Sigmoid colon (tissue), 7 donors: Measurements from ENCODE around the gene LRRC38. TPM values are rescaled to one million over a fixed set of nuclear protein-coding genes. Genes with fewer than 3 reads are reported as not detected.
"Not testable (repeated sequence)": the region's sequence is repeated elsewhere in the genome, so short reads cannot be mapped to it uniquely, and the experiment has no call there.

Experiments used
- DNase-seq: peaks from one replicate; pipeline ENCODE4 v3.0.0-alpha.2; 2019
- H3K27ac ChIP-seq, 4 donors: fragments of 200-600 bp; sonication (generic); one replicate each; pipeline ENCODE4 v1.5.1; 2016 to 2019; ENCODE audit warnings: mild to moderate bottlenecking in 1 of 4
- H3K27me3 ChIP-seq, 3 donors: fragments of 200-600 bp; sonication (generic); one replicate each; pipeline ENCODE4 v1.5.1; 2019; ENCODE audit warnings: mild to moderate bottlenecking in 1 of 3
- H3K36me3 ChIP-seq, 4 donors: fragments of 200-600 bp; sonication (generic); one replicate each; pipeline ENCODE4 v1.5.1; 2016 to 2019
- H3K4me1 ChIP-seq, 4 donors: fragments of 200-600 bp; sonication (generic); one replicate each; pipeline ENCODE4 v1.5.1; 2017 to 2019
- H3K4me3 ChIP-seq, 4 donors: fragments of 200-600 bp; sonication (generic); one replicate each; pipeline ENCODE4 v1.5.1; 2017 to 2019; ENCODE audit warnings: mild to moderate bottlenecking in 2 of 4, moderate library complexity in 1 of 4
- H3K9me3 ChIP-seq, 4 donors: fragments of 200-600 bp in 3 of 4; sonication (generic) in 3 of 4; one replicate each; pipeline versions ENCODE4 v1.5.1 to v1.6.1; 2013 to 2019
- EP300 ChIP-seq, 4 donors: sonication (generic); formaldehyde crosslinking; IDR thresholded peaks; one replicate each; pipeline ENCODE4 v1.6.1; 2017; ENCODE audit warnings: antibody characterized with exemption in 4 of 4
- POLR2A ChIP-seq, 2 donors: fragments of 450-650 bp; IDR thresholded peaks; one replicate each; pipeline ENCODE4 v1.6.1; 2016; ENCODE audit warnings: antibody characterized with exemption in 2 of 2, mild to moderate bottlenecking in 2 of 2, moderate library complexity in 2 of 2
- POLR2AphosphoS5 ChIP-seq, 4 donors: sonication (generic); formaldehyde crosslinking; IDR thresholded peaks; one replicate each; pipeline ENCODE4 v1.6.1; 2017; ENCODE audit warnings: antibody characterized with exemption in 4 of 4
- whole genome bisulfite sequencing, 2 donors: extraction: QIAGEN DNeasy Blood & Tissue Kit; methylation state at CpG; one replicate each; pipeline ENCODE4 v1.1.7; 2013; 5-methylcytosine and 5-hydroxymethylcytosine counted together
- intact Hi-C: fragments of 100-400 bp; cut with DNase I; formaldehyde crosslinking; loops from one replicate; pipeline ENCODE4 v1.15.1; 2023
- polyA plus RNA-seq, 3 donors: library from polyadenylated mRNA; stranded (reverse); fragments of 200-250 nt; gene quantifications; one replicate each; pipeline ENCODE4 v1.2.3, GENCODE V29; 2013
- total RNA-seq, 4 donors: library from RNA; depleted of rRNA; stranded (reverse); fragments of >200 nt; gene quantifications; one replicate each; pipeline ENCODE4 v1.1.0, GENCODE V29; 2016
- TF ChIP-seq, protein P1 (sequence below), 4 experiments: fragments of 450-650 bp in 3 of 4; fragments of 200-600 bp in 1 of 4; IDR thresholded peaks; one replicate each; pipeline ENCODE4 v1.5.1; 2016 to 2019; ENCODE audit warnings: antibody characterized with exemption in 4 of 4, mild to moderate bottlenecking in 3 of 4, moderate library complexity in 2 of 4
- donor health status: healthy with polysubstance abuse.
- donor health status: Bipolar disorder and iron deficiency.
- donor health status: healthy.

LRRC38 gene
- total and polyA plus RNA-seq, 7 donors, result not detected

DNA sequence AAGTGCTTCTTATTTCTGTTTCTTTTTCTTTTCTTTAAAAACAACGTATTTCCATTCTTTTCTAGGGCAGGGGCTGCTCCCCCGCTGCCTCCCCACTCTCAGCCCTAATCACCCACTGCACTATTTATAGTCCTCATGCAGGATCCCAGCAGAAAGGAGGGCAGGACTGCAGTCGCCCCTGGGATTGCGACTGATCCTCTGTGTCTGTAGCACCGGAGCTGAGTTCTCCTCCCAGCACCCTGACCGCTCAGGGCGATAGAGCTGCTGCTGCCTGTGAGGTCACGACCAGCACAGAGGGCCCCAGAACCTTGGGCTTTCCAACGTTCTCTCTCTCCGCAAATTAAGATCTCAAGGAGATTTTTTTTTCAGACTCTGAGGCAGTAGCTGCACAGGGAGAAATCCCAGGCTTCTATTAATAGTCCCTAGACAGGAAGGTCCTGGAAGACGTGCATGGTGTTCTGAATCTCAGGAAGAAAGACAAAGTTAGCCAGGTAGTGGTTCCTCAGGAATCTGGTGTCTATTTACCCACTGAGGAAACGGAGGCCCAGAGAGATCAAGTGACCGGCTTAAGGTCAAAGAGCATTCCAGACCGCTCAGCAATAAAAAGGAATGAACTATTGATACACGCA lies 56.8 kb downstream of the LRRC38 start:
- Histone ChIP-seq H3K4me3 (no peak overlapping the region), H3K9me3 (no peaks in the 10 kb centered on the region), H3K4me1 (no peaks in the 10 kb centered on the region), H3K27ac (no peak overlapping the region), H3K27me3 (peaks cover 0 to 11% (median 0%) of the 10 kb centered on the region in 3 donors), H3K36me3 (no peaks in the 10 kb centered on the region)
- no peak for TF ChIP-seq EP300 (IDR thresholded peaks at IDR 0.05)
- TF ChIP-seq POLR2AphosphoS5 (IDR thresholded peaks at IDR 0.05), result no peak
- no peak for TF ChIP-seq POLR2A (IDR thresholded peaks at IDR 0.05)
- TF ChIP-seq, protein P1, sequence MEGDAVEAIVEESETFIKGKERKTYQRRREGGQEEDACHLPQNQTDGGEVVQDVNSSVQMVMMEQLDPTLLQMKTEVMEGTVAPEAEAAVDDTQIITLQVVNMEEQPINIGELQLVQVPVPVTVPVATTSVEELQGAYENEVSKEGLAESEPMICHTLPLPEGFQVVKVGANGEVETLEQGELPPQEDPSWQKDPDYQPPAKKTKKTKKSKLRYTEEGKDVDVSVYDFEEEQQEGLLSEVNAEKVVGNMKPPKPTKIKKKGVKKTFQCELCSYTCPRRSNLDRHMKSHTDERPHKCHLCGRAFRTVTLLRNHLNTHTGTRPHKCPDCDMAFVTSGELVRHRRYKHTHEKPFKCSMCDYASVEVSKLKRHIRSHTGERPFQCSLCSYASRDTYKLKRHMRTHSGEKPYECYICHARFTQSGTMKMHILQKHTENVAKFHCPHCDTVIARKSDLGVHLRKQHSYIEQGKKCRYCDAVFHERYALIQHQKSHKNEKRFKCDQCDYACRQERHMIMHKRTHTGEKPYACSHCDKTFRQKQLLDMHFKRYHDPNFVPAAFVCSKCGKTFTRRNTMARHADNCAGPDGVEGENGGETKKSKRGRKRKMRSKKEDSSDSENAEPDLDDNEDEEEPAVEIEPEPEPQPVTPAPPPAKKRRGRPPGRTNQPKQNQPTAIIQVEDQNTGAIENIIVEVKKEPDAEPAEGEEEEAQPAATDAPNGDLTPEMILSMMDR (IDR thresholded peaks at IDR 0.05), result no peak
- intact Hi-C loops, result no loop called here
- DNase-seq, result no peak
- 45 to 60% methylated on average over 15 of the region's 15 CpGs for WGBS, 2 donors

DNA sequence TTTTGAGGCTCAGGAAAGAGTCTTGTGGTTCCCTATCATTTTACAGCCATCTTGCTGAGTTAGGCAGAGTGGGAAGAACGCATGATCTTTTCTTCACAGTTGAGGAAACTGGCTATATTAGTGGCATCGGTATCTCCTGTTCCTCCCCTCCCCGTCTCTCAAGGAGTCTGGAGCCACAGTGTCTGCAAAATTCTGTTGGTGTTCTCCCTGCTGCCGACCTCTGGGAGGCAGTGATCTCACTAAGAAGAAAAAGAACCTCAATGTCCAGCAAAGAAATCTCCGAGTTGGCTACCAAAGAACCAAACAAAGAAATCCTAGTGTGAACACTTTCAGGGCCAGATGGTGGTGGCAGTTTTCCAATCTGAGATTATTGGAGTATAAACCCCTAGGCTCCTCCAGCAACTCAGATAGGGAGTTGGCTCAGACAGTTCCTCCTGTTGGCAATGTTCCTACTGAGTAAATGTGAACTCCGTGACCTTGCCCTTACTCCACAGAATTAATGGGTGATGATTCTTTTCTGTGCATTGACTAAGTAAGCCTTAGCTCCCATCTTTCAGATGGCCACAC lies 62.3 kb downstream of the LRRC38 start:
- Histone ChIP-seq H3K36me3 (no peaks in the 10 kb centered on the region), H3K27me3 (peaks cover 0 to 11% (median 0%) of the 10 kb centered on the region in 3 donors), H3K9me3 (no peaks in the 10 kb centered on the region), H3K27ac (no peak overlapping the region), H3K4me3 (no peak overlapping the region), H3K4me1 (no peaks in the 10 kb centered on the region)
- intact Hi-C loops, result no loop called here
- TF ChIP-seq POLR2A (IDR thresholded peaks at IDR 0.05), result no peak
- TF ChIP-seq, protein P1 (IDR thresholded peaks at IDR 0.05), result no peak
- TF ChIP-seq EP300 (IDR thresholded peaks at IDR 0.05), result no peak
- TF ChIP-seq POLR2AphosphoS5 (IDR thresholded peaks at IDR 0.05), result no peak
- no peak for DNase-seq
- 17 to 58% methylated on average over 6 of the region's 6 CpGs for WGBS, 2 donors

DNA sequence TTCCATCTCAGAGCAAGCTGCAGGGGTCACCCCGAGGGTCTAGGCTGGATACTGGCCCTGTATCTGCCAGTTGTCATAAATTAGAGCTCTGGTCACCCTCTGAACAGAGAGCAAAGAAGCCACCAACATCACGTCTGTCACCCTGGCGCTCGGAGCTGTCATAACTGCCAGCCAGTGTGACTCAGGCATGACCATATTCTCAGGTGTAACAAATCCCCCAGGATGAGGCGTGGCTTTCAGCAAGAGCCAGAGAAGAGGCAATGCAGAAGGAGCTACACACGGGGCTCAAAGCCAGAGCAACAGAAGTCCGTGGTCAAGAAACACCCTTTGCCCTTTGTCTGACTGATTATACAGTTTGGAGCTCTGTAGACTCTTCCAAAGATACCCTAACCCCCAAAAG lies 63.6 kb downstream of the LRRC38 start:
- Histone ChIP-seq H3K36me3 (no peaks in the 10 kb centered on the region), H3K27ac (no peak overlapping the region), H3K4me1 (no peaks in the 10 kb centered on the region), H3K4me3 (no peak overlapping the region), H3K9me3 (no peaks in the 10 kb centered on the region), H3K27me3 (peaks cover 0 to 5% (median 0%) of the 10 kb centered on the region in 3 donors)
- no peak for DNase-seq
- TF ChIP-seq POLR2A (IDR thresholded peaks at IDR 0.05), result no peak
- no peak for TF ChIP-seq POLR2AphosphoS5 (IDR thresholded peaks at IDR 0.05)
- no peak for TF ChIP-seq EP300 (IDR thresholded peaks at IDR 0.05)
- TF ChIP-seq, protein P1 (IDR thresholded peaks at IDR 0.05), result no peak
- intact Hi-C loops, result no loop called here
- 22 to 63% methylated on average over 7 of the region's 7 CpGs for WGBS, 2 donors

DNA sequence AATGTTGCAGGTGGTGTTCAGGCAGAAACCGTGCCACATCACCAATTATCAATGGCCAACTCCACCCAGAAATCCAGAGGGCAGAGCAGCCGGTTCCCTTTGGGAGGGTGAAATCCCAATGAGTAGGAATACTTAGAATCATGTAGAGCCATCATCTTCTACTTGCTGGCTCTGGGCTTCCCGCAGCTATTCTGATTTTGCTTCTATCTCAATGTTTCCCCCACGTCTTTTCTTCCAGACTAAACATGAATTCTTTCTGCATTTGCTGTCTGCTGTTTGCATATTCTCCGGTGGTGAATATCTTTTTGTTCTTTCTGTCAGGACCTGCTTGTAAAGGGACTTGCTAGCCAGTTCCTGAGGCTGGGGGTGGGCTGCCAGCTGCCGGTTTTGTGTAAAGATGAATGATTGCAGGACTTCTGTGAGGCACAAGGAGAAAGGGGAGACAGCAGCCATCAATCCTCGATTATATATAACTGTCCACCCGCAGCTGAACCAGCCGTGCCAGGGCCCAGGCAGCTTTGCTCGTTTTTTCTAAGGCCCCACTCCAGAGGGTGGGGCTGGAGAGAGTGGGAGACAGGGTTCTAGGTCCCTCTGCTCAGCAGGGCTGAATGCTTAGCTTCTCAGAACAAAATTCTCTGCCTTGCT lies 70.3 kb downstream of the LRRC38 start:
- 35 to 52% methylated on average over 10 of the region's 10 CpGs for WGBS, 2 donors
- no peak overlapping the region for H3K4me3 ChIP-seq
- H3K27ac ChIP-seq, result peak overlapping the region in 1 of 4 donors; percentile 37
- H3K27me3 ChIP-seq, result no peaks in the 10 kb centered on the region
- intact Hi-C loops, result no loop called here
- H3K36me3 ChIP-seq, result no peaks in the 10 kb centered on the region
- peaks cover 0 to 14% (median 0%) of the 10 kb centered on the region in 4 donors for H3K4me1 ChIP-seq
- H3K9me3 ChIP-seq, result no peaks in the 10 kb centered on the region
- no peak for DNase-seq
- TF ChIP-seq POLR2AphosphoS5 (IDR thresholded peaks at IDR 0.05), result no peak

DNA sequence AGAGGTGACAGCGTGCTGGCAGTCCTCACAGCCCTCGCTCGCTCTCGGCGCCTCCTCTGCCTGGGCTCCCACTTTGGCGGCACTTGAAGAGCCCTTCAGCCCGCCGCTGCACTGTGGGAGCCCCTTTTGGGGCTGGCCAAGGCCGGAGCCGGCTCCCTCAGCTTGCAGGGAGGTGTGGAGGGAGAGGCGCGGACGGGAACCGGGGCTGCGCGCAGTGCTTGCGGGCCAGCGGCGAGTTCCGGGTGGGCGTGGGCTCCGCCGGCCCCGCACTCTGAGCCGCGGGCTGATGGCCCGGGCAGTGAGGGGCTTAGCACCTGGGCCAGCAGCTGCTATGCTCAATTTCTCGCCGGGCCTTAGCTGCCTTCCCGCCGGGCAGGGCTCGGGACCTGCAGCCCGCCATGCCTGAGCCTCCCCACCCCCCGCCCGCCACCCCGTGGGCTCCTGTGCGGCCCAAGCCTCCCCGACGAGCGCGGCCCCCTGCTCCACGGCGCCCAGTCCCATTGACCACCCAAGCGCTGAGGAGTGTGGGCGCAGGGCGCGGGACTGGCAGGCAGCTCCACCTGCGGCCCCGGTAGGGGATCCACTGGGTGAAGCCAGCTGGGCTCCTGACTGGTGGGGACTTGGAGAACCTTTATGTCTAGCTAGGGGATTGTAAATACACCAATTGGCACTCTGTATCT lies 74.6 kb downstream of the LRRC38 start:
- H3K36me3 ChIP-seq, intact Hi-C loops, H3K9me3 ChIP-seq: not testable (repeated sequence)

More for the DNA sequence above, 74.6 kb downstream of the LRRC38 start:
- not testable (repeated sequence) for H3K27me3 ChIP-seq, H3K27ac ChIP-seq, DNase-seq, H3K4me3 ChIP-seq
- peaks cover 0 to 14% (median 0%) of the 10 kb centered on the region in 4 donors for H3K4me1 ChIP-seq
- WGBS, 2 donors, result 89 to 95% methylated on average over 49 of the region's 49 CpGs
